Lower leg skin (tissue), 3 donors: ENCODE data around the gene MIER2.

ENCODE experiments used
- POLR2A ChIP-seq, 2 donors: fragments of 450-650 bp; IDR thresholded peaks; one replicate each; pipeline ENCODE4 v1.6.1; 2016 to 2017; ENCODE audit warnings: antibody characterized with exemption in 2 of 2, mild to moderate bottlenecking in 1 of 2, moderate library complexity in 1 of 2
- TF ChIP-seq, protein P1 (sequence below), 3 donors: fragments of 450-650 bp; IDR thresholded peaks; one replicate each; pipeline ENCODE4 v1.5.1; 2016; ENCODE audit warnings: antibody characterized with exemption in 3 of 3, mild to moderate bottlenecking in 3 of 3, moderate library complexity in 2 of 3

- TF ChIP-seq, protein P1, sequence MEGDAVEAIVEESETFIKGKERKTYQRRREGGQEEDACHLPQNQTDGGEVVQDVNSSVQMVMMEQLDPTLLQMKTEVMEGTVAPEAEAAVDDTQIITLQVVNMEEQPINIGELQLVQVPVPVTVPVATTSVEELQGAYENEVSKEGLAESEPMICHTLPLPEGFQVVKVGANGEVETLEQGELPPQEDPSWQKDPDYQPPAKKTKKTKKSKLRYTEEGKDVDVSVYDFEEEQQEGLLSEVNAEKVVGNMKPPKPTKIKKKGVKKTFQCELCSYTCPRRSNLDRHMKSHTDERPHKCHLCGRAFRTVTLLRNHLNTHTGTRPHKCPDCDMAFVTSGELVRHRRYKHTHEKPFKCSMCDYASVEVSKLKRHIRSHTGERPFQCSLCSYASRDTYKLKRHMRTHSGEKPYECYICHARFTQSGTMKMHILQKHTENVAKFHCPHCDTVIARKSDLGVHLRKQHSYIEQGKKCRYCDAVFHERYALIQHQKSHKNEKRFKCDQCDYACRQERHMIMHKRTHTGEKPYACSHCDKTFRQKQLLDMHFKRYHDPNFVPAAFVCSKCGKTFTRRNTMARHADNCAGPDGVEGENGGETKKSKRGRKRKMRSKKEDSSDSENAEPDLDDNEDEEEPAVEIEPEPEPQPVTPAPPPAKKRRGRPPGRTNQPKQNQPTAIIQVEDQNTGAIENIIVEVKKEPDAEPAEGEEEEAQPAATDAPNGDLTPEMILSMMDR (IDR thresholded peaks at IDR 0.05) = no peak
- TF ChIP-seq POLR2A (IDR thresholded peaks at IDR 0.05) = no peak
These were observed 51.6 kb downstream of the MIER2 start for GRCh38 chr19:292951-293350.
